ENCODE data around the gene GMPPA. TPM values are rescaled to one million over a fixed set of nuclear protein-coding genes. Genes with fewer than 3 reads are reported as not detected.

The GMPPA gene
- total and polyA plus RNA-seq, 9 donors, result 23.4 to 34.3 (median 27.6) TPM

DNA sequence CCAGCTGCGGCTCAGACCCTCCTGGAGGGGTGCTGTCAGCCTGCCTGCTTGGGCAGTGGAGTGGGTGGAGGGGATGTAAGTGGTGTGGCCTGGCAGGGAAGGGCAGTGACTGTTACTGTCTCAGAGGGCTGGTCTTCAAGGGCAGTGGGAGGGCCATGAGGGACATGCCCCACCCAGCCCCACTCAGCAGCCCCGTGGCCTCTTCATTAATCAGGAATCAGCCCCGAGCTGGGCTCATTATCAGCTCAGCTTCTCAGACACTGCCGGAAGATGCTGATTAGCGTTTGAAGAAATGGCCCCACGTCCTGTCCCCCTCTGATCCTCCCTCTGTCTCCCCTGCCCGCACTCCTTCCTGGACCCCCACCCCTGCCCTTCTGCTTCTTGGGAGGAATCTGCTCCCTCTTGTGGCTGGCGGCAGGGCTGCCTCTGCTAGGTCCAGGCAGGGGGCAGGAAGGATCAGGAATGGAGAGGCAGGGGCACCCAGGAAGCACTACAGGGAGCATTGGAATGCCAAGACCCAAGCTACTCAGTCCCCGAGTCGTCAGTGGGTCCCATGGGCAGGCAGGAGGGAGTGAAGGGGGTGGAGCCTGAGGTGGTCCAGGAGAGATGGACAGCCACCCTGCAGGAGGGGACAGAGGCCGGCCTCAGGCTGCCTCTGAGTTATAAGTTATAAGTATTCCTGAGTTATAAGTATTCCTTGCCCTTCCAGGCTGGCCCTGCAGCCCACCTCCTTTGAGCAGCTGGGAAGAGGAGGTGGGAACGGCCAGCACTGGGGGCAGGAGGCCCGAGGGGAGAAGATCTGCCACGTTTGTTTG lies 22.6 kb downstream of the GMPPA start:
- Histone ChIP-seq H3K4me1 (ENCODE audit: control insufficient read depth, insufficient read depth, low read length) (peaks cover 47% of the 10 kb centered on the region), H3K27me3 (ENCODE audit: control insufficient read depth, insufficient read depth, low read length) (peaks cover 70% of the 10 kb centered on the region), H3K9me3 (replicated peaks; ENCODE audit: control insufficient read depth, low read depth, low read length) (no peaks in the 10 kb centered on the region), H3K36me3 (ENCODE audit: control insufficient read depth, insufficient read depth, low read length) (no peaks in the 10 kb centered on the region), H3K27ac (ENCODE audit: low read length) (no peak overlapping the region), H3K4me3 (ENCODE audit: low read length) (no peak overlapping the region)
- no peak for DNase-seq
- 5% methylated on average over 9 of the region's 14 CpGs for WGBS (ENCODE audit: insufficient coverage)

- peaks cover 54% of the 10 kb centered on the region for H3K4me1 ChIP-seq (ENCODE audit: control insufficient read depth, insufficient read depth, low read length)
- H3K27me3 ChIP-seq (ENCODE audit: control insufficient read depth, insufficient read depth, low read length), result peaks cover 77% of the 10 kb centered on the region
- no peak for DNase-seq
- 3% methylated on average over 55 of the region's 70 CpGs for WGBS (ENCODE audit: insufficient coverage)
- no peaks in the 10 kb centered on the region for H3K9me3 ChIP-seq (replicated peaks; ENCODE audit: control insufficient read depth, low read depth, low read length)
- no peak overlapping the region for H3K27ac ChIP-seq (ENCODE audit: low read length)
- H3K36me3 ChIP-seq (ENCODE audit: control insufficient read depth, insufficient read depth, low read length), result no peaks in the 10 kb centered on the region
- H3K4me3 ChIP-seq (ENCODE audit: low read length), result no peak overlapping the region
Observed at GRCh38 chr2:219522111-219523030, 23.7 kb downstream of the GMPPA start.

- Histone ChIP-seq H3K36me3 (ENCODE audit: control insufficient read depth, insufficient read depth, low read length) (no peaks in the 10 kb centered on the region), H3K9me3 (replicated peaks; ENCODE audit: control insufficient read depth, low read depth, low read length) (no peaks in the 10 kb centered on the region), H3K27ac (ENCODE audit: low read length) (no peak overlapping the region), H3K4me1 (ENCODE audit: control insufficient read depth, insufficient read depth, low read length) (peaks cover 50% of the 10 kb centered on the region), H3K27me3 (ENCODE audit: control insufficient read depth, insufficient read depth, low read length) (peaks cover 79% of the 10 kb centered on the region), H3K4me3 (ENCODE audit: low read length) (no peak overlapping the region)
- 38% methylated on average over 7 of the region's 24 CpGs for WGBS (ENCODE audit: insufficient coverage)
- DNase-seq, result no peak
Observed at GRCh38 chr2:219523031-219523671, 24.5 kb downstream of the GMPPA start.

- no peak for DNase-seq
- Histone ChIP-seq H3K36me3 (ENCODE audit: control insufficient read depth, insufficient read depth, low read length) (no peaks in the 10 kb centered on the region), H3K27me3 (ENCODE audit: control insufficient read depth, insufficient read depth, low read length) (peaks cover 83% of the 10 kb centered on the region), H3K27ac (ENCODE audit: low read length) (no peak overlapping the region), H3K9me3 (replicated peaks; ENCODE audit: control insufficient read depth, low read depth, low read length) (no peaks in the 10 kb centered on the region), H3K4me1 (ENCODE audit: control insufficient read depth, insufficient read depth, low read length) (peaks cover 41% of the 10 kb centered on the region), H3K4me3 (ENCODE audit: low read length) (no peak overlapping the region)
- WGBS (ENCODE audit: insufficient coverage), result 100% methylated on average over 1 of the region's 2 CpGs
Observed at GRCh38 chr2:219524817-219525216, 26.1 kb downstream of the GMPPA start.

DNA sequence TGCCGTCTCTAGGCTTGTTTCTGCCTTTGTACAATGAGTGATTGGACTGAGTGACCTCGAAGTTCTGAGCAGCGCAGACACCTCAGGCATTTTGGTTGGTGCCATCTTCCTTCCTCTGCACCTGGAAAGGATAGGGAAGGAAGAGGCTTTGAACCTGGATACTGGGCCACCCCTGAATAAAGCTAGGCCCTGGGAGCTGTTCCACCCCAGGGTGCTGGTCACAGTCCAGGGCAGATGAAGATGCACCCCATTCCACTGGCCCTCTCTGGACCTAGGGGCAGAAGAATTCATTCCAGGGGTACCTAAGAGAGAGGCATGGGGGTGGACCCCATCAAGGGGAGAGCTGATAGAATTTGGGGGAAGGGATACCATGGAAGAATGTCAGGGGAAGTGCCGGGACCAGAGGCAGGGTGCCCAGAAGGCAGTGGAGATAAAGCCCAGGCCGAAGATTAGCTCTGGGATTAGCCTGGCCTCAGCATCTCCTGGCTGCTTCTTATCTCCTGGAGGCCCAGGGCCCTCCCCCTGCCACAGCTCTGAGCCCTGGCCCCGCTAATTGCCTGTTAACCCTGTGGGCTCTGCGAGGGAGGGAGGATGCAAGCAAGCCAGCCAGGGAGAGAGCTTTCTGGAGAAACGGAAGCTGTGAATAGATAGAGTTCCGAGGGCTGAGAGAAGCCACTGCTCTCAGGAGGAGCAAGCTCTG lies 27.0 kb downstream of the GMPPA start:
- Histone ChIP-seq H3K9me3 (replicated peaks; ENCODE audit: control insufficient read depth, low read depth, low read length) (no peaks in the 10 kb centered on the region), H3K27me3 (ENCODE audit: control insufficient read depth, insufficient read depth, low read length) (peaks cover 82% of the 10 kb centered on the region), H3K27ac (ENCODE audit: low read length) (no peak overlapping the region), H3K4me1 (ENCODE audit: control insufficient read depth, insufficient read depth, low read length) (peaks cover 39% of the 10 kb centered on the region), H3K4me3 (ENCODE audit: low read length) (no peak overlapping the region), H3K36me3 (ENCODE audit: control insufficient read depth, insufficient read depth, low read length) (no peaks in the 10 kb centered on the region)
- no peak for DNase-seq
- WGBS (ENCODE audit: insufficient coverage), result 74% methylated on average over 4 of the region's 9 CpGs

DNA sequence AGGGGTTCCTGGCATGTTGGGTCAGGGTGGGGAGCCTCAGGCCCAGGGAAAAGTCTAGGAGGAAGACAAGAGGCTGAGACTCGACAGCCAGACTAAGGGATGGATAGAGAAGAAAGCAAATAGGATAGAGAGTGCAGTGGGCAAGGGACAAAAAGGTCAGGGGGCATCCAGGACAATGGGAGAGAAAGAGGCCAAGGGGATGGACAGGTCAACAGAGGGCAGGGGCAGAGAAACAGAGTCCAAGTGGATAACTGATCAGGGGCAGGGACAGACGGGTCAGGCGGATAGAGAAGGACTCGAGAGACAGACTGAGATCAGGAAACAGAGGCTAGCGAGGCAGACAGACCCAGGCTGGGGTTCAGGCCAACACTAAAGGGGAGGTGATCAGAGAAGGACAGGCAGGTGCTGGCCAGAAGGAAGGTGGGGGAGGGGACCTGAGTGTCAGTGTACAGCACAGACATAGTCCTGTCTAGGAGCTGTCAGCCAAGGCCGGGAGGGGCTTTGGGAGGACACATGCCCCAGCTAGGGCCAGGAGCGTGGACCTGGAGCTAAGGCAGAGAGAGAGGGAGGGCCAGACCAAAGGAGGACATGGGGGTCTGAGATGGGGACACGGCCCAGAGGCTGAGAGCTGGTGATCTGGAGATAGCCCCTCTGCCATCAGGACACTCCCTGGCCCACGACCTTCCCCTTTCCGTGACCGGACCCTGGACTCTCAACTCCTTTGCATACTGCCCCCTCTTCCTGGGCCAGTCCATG lies 27.8 kb downstream of the GMPPA start:
- whole genome bisulfite sequencing (ENCODE audit: insufficient coverage), result 54% methylated on average over 10 of the region's 11 CpGs
- peaks cover 31% of the 10 kb centered on the region for H3K4me1 ChIP-seq (ENCODE audit: control insufficient read depth, insufficient read depth, low read length)
- H3K4me3 ChIP-seq (ENCODE audit: low read length), result no peak overlapping the region
- H3K27me3 ChIP-seq (ENCODE audit: control insufficient read depth, insufficient read depth, low read length), result peaks cover 76% of the 10 kb centered on the region
- no peaks in the 10 kb centered on the region for H3K36me3 ChIP-seq (ENCODE audit: control insufficient read depth, insufficient read depth, low read length)
- no peak for DNase-seq
- H3K9me3 ChIP-seq (replicated peaks; ENCODE audit: control insufficient read depth, low read depth, low read length), result no peaks in the 10 kb centered on the region
- no peak overlapping the region for H3K27ac ChIP-seq (ENCODE audit: low read length)

DNA sequence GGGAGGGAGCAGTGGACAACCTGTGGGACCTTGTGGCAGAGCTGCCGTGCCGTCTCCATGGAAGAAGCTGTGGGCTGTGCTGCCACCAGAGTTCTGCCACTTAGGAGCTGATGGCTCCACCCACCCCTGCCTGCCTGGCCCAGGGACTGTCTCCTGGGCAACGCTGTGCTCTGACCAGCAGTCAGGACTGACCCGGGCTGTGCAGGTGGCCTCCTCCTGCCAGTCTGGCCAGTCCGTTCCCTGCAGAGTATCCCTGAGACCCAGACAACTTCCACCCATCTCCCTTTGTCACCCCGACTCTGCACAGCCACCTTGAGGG lies 28.3 kb downstream of the GMPPA start:
- Histone ChIP-seq H3K27me3 (ENCODE audit: control insufficient read depth, insufficient read depth, low read length) (peaks cover 76% of the 10 kb centered on the region), H3K36me3 (ENCODE audit: control insufficient read depth, insufficient read depth, low read length) (no peaks in the 10 kb centered on the region), H3K4me1 (ENCODE audit: control insufficient read depth, insufficient read depth, low read length) (peaks cover 26% of the 10 kb centered on the region), H3K27ac (ENCODE audit: low read length) (no peak overlapping the region), H3K9me3 (replicated peaks; ENCODE audit: control insufficient read depth, low read depth, low read length) (no peaks in the 10 kb centered on the region), H3K4me3 (ENCODE audit: low read length) (no peak overlapping the region)
- WGBS (ENCODE audit: insufficient coverage), result 28% methylated on average over 5 of the region's 6 CpGs
- no peak for DNase-seq

- Histone ChIP-seq H3K27me3 (ENCODE audit: control insufficient read depth, insufficient read depth, low read length) (peaks cover 74% of the 10 kb centered on the region), H3K4me3 (ENCODE audit: low read length) (no peak overlapping the region), H3K27ac (ENCODE audit: low read length) (no peak overlapping the region), H3K4me1 (ENCODE audit: control insufficient read depth, insufficient read depth, low read length) (peaks cover 22% of the 10 kb centered on the region), H3K36me3 (ENCODE audit: control insufficient read depth, insufficient read depth, low read length) (no peaks in the 10 kb centered on the region), H3K9me3 (replicated peaks; ENCODE audit: control insufficient read depth, low read depth, low read length) (no peaks in the 10 kb centered on the region)
- 60% methylated on average over 1 of the region's 5 CpGs for WGBS (ENCODE audit: insufficient coverage)
- DNase-seq, result no peak
Observed at GRCh38 chr2:219527472-219527871, 28.8 kb downstream of the GMPPA start.

All from muscle of leg (tissue), 11 donors.